SK-N-SH (cell line): ENCODE data around the gene PALLD. TPM values are rescaled to one million over a fixed set of nuclear protein-coding genes. Genes with fewer than 3 reads are reported as not detected.

ENCODE experiments used
- CTCF ChIA-PET: fragments of 300-600, 350-600 bp; formaldehyde crosslinking; extraction: SDS; loops from one replicate; lab custom pipeline; 2021; lab: Yijun Ruan, JAX
- POLR2A ChIA-PET: fragments of 350-600 bp; sonication (Branson Sonifier 250); formaldehyde crosslinking; extraction: SDS; loops from one replicate; lab custom pipeline; 2020; ENCODE audit warnings: antibody characterized with exemption, inconsistent platforms; lab: Yijun Ruan, JAX
- DNase-seq: peaks from one replicate; pipeline ENCODE4 v3.0.0; 2012
- H2AFZ ChIP-seq: fragments of 200-600 bp; sonication (generic); 2 replicates; pipeline ENCODE4 v1.8.1; 2016; ENCODE audit warnings: antibody characterized with exemption, mild to moderate bottlenecking, low read depth
- H3F3A ChIP-seq: fragments of 200-600 bp; sonication (generic); replicated peaks from 2 replicates; pipeline ENCODE3; 2016; ENCODE audit warnings: antibody characterized with exemption, mild to moderate bottlenecking; ENCODE audit not compliant: insufficient read depth
- H3K27ac ChIP-seq, 2 experiments: fragments of 200-500 bp in 1 of 2; fragments of 200-600 bp in 1 of 2; sonication (Bioruptor generic) in 1 of 2; sonication (generic), shearing (Covaris generic) in 1 of 2; 2 replicates each; pipeline versions ENCODE4 v1.5.1 to v1.6.1; 2014 to 2016; ENCODE audit warnings: low read depth in 2 of 2, inconsistent platforms in 1 of 2, low read length in 1 of 2, mild to moderate bottlenecking in 1 of 2, mixed read lengths in 1 of 2
- H3K27me3 ChIP-seq: fragments of 200-600 bp; sonication (generic), shearing (Covaris generic); 2 replicates; pipeline ENCODE4 v1.6.1; 2016; ENCODE audit warnings: mixed run types; ENCODE audit not compliant: insufficient read depth
- H3K36me3 ChIP-seq, 2 experiments: fragments of 200-500 bp in 1 of 2; fragments of 200-600 bp in 1 of 2; sonication (Bioruptor generic) in 1 of 2; sonication (generic) in 1 of 2; replicated peaks in 1 of 2; 2 replicates each; pipeline versions ENCODE3 to v1.5.1; 2014 to 2016; ENCODE audit warnings: low read length in 1 of 2, mild to moderate bottlenecking in 1 of 2; ENCODE audit not compliant: insufficient read depth in 2 of 2, control insufficient read depth in 1 of 2
- H3K4me1 ChIP-seq, 2 experiments: fragments of 200-500 bp in 1 of 2; fragments of 200-600 bp in 1 of 2; sonication (Bioruptor generic) in 1 of 2; sonication (generic), shearing (Covaris generic) in 1 of 2; 2 replicates each; pipeline versions ENCODE4 v1.5.1 to v1.6.1; 2014 to 2016; ENCODE audit warnings: low read depth in 1 of 2, low read length in 1 of 2, mixed run types in 1 of 2; ENCODE audit not compliant: insufficient read depth in 2 of 2, control insufficient read depth in 1 of 2
- H3K4me2 ChIP-seq: fragments of 200-600 bp; sonication (generic), shearing (Covaris generic); 2 replicates; pipeline ENCODE4 v1.6.1; 2017; ENCODE audit warnings: mixed run types
- H3K4me3 ChIP-seq, 2 experiments: fragments of 200-500 bp in 1 of 2; fragments of 200-600 bp in 1 of 2; sonication (Bioruptor generic) in 1 of 2; sonication (generic), shearing (Covaris generic) in 1 of 2; 2 replicates each; pipeline versions ENCODE4 v1.5.1 to v1.8.1; 2014 to 2016; ENCODE audit warnings: low read depth in 2 of 2, inconsistent platforms in 1 of 2, low read length in 1 of 2, mild to moderate bottlenecking in 1 of 2, mixed read lengths in 1 of 2, moderate library complexity in 1 of 2
- H3K79me2 ChIP-seq: fragments of 200-600 bp; sonication (generic); 2 replicates; pipeline ENCODE4 v1.8.1; 2017; ENCODE audit warnings: mild to moderate bottlenecking; ENCODE audit not compliant: insufficient read depth
- H3K9ac ChIP-seq: fragments of 200-600 bp; sonication (generic); 2 replicates; pipeline ENCODE4 v1.6.1; 2017; ENCODE audit warnings: mixed run types
- H3K9me2 ChIP-seq: fragments of 200-600 bp; sonication (generic); 2 replicates; pipeline ENCODE4 v1.6.1; 2017; ENCODE audit warnings: mixed run types
- H3K9me3 ChIP-seq: fragments of 200-600 bp; sonication (generic); 2 replicates; pipeline ENCODE4 v1.6.1; 2017; ENCODE audit warnings: mixed run types, mild to moderate bottlenecking, moderate library complexity
- H4K20me1 ChIP-seq: fragments of 200-600 bp; sonication (generic); 2 replicates; pipeline ENCODE4 v1.6.1; 2017; ENCODE audit warnings: mild to moderate bottlenecking, mixed run types; ENCODE audit not compliant: insufficient read depth
- CHD2 ChIP-seq: fragments of 150-350 bp; IDR thresholded peaks from 2 replicates; pipeline ENCODE4 v1.6.1; 2018; ENCODE audit warnings: low read length; ENCODE audit not compliant: partially characterized antibody
- EP300 ChIP-seq, 2 experiments: IDR thresholded peaks; 2 replicates each; pipeline versions ENCODE4 v1.4.0 to v1.6.1; 2012; ENCODE audit warnings: borderline replicate concordance in 1 of 2, low read depth in 1 of 2, low read length in 1 of 2
- EZH2phosphoT487 ChIP-seq: fragments of 200-600 bp; sonication (generic); IDR thresholded peaks from 2 replicates; pipeline ENCODE4 v1.6.1; 2017; ENCODE audit warnings: low read depth, mixed run types, mild to moderate bottlenecking, antibody characterized with exemption, moderate library complexity, borderline replicate concordance
- FOXM1 ChIP-seq: IDR thresholded peaks from 2 replicates; pipeline ENCODE4 v1.4.0; 2012; ENCODE audit warnings: low read depth, mild to moderate bottlenecking
- GABPA ChIP-seq: IDR thresholded peaks from 2 replicates; pipeline ENCODE4 v1.4.0; 2012; ENCODE audit warnings: low read depth, mild to moderate bottlenecking
- JUND ChIP-seq: IDR thresholded peaks from 2 replicates; pipeline ENCODE4 v1.4.0; 2012
- NFIC ChIP-seq: IDR thresholded peaks from 2 replicates; pipeline ENCODE4 v1.4.0; 2012; ENCODE audit warnings: borderline replicate concordance
- NRF1 ChIP-seq: IDR thresholded peaks from 2 replicates; pipeline ENCODE4 v1.6.1; 2012; ENCODE audit warnings: low read depth, mild to moderate bottlenecking, low read length
- POLR2AphosphoS5 ChIP-seq: IDR thresholded peaks from 2 replicates; pipeline ENCODE4 v1.6.1; 2012; ENCODE audit warnings: low read depth, low read length
- RCOR1 ChIP-seq: fragments of 150-350 bp; IDR thresholded peaks from 2 replicates; pipeline ENCODE4 v1.6.1; 2017; ENCODE audit warnings: antibody characterized with exemption, low read length
- RXRA ChIP-seq: IDR thresholded peaks from 2 replicates; pipeline ENCODE4 v1.4.0; 2012; ENCODE audit warnings: low read depth, mild to moderate bottlenecking, borderline replicate concordance
- TAF1 ChIP-seq: IDR thresholded peaks from 2 replicates; pipeline ENCODE4 v1.6.1; 2012; ENCODE audit warnings: low read depth, mild to moderate bottlenecking, low read length, moderate library complexity, borderline replicate concordance
- TCF12 ChIP-seq: IDR thresholded peaks from 2 replicates; pipeline ENCODE4 v1.4.0; 2012
- TEAD4 ChIP-seq: IDR thresholded peaks from 2 replicates; pipeline ENCODE4 v1.4.0; 2012; ENCODE audit warnings: mild to moderate bottlenecking, borderline replicate concordance; ENCODE audit not compliant: insufficient read depth
- USF2 ChIP-seq: fragments of 150-350 bp; IDR thresholded peaks from 2 replicates; pipeline ENCODE4 v1.6.1; 2017; ENCODE audit warnings: antibody characterized with exemption, low read length, low read depth, borderline replicate concordance
- YY1 ChIP-seq: IDR thresholded peaks from 2 replicates; pipeline ENCODE4 v1.4.0; 2012; ENCODE audit warnings: low read depth, mild to moderate bottlenecking
- WGBS: methylation state at CpG from one replicate; pipeline ENCODE4 v1.1.6; 2017; ENCODE audit warnings: low lambda C conversion rate; 5-methylcytosine and 5-hydroxymethylcytosine counted together
- polyA plus RNA-seq, 3 experiments: library from polyadenylated mRNA; depleted of rRNA; stranded (reverse); fragments of >200 nt; gene quantifications; 2 replicates each; pipeline ENCODE4 v1.2.3, GENCODE V29; 2012
- TF ChIP-seq, protein P1 (sequence below): IDR thresholded peaks from 2 replicates; pipeline ENCODE4 v1.4.0; 2012; ENCODE audit warnings: low read depth
- TF ChIP-seq, protein P2 (sequence below): IDR thresholded peaks from 2 replicates; pipeline ENCODE4; 2012

PALLD gene
- polyA plus RNA-seq, 1 of the 3 experiments (the other 2 are of a cell fraction), result 33.0 TPM

- no peak for TF ChIP-seq GABPA
- TF ChIP-seq, all 33 proteins: peak for 0
- H3K27me3 ChIP-seq, result no peaks in the 10 kb centered on the region
- H4K20me1 ChIP-seq, result no peaks in the 10 kb centered on the region
- ChIA-PET CTCF (no interaction called here), POLR2A (no interaction called here)
- no peaks in the 10 kb centered on the region for H3K36me3 ChIP-seq
- H3K9me2 ChIP-seq, result no peaks in the 10 kb centered on the region
- no peak overlapping the region for H2AFZ ChIP-seq
- H3K4me1 ChIP-seq, result peaks cover 3 to 62% of the 10 kb centered on the region in 2 experiments
- no peak overlapping the region for H3K4me2 ChIP-seq
- no peaks in the 10 kb centered on the region for H3K9me3 ChIP-seq
- H3K27ac ChIP-seq, result no peak overlapping the region
- WGBS, result 93% methylated on average over 4 of the region's 4 CpGs
- DNase-seq, result no peak
- H3K9ac ChIP-seq, result no peak overlapping the region
- no peak overlapping the region for H3K4me3 ChIP-seq
- no peaks in the 10 kb centered on the region for H3K79me2 ChIP-seq
- peaks cover 44% of the 10 kb centered on the region for H3F3A ChIP-seq
Measured at GRCh38 chr4:168609369-168609768, 112.5 kb downstream of the PALLD start.

GRCh38 chr4:168610911-168611530, 114.2 kb downstream of the PALLD start:
- Histone ChIP-seq H4K20me1 (no peaks in the 10 kb centered on the region), H3K4me3 (no peak overlapping the region), H3K79me2 (no peaks in the 10 kb centered on the region), H3K9me3 (no peaks in the 10 kb centered on the region), H2AFZ (no peak overlapping the region), H3K27ac (no peak overlapping the region), H3F3A (peaks cover 47% of the 10 kb centered on the region), H3K36me3 (no peaks in the 10 kb centered on the region), H3K4me1 (peaks cover 0 to 66% of the 10 kb centered on the region in 2 experiments), H3K9ac (no peak overlapping the region), H3K4me2 (no peak overlapping the region), H3K27me3 (no peaks in the 10 kb centered on the region), H3K9me2 (no peaks in the 10 kb centered on the region)
- ChIA-PET CTCF (interaction anchor here (0.6 to 0.7 kb wide), 4 partner anchors 26 to 1114 kb away, joined by 3 read pairs; no protein-coding TSS in a partner anchor), POLR2A (no interaction called here)
- 86% methylated on average over 6 of the region's 6 CpGs for WGBS
- DNase-seq, result no peak
- TF ChIP-seq RCOR1 (no peak), TAF1 (no peak), CHD2 (no peak), NFIC (peak; percentile 19; the same call in 1 of the 2 replicates), POLR2AphosphoS5 (no peak)
- TF ChIP-seq, protein P1, sequence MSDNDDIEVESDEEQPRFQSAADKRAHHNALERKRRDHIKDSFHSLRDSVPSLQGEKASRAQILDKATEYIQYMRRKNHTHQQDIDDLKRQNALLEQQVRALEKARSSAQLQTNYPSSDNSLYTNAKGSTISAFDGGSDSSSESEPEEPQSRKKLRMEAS, result no peak

DNA sequence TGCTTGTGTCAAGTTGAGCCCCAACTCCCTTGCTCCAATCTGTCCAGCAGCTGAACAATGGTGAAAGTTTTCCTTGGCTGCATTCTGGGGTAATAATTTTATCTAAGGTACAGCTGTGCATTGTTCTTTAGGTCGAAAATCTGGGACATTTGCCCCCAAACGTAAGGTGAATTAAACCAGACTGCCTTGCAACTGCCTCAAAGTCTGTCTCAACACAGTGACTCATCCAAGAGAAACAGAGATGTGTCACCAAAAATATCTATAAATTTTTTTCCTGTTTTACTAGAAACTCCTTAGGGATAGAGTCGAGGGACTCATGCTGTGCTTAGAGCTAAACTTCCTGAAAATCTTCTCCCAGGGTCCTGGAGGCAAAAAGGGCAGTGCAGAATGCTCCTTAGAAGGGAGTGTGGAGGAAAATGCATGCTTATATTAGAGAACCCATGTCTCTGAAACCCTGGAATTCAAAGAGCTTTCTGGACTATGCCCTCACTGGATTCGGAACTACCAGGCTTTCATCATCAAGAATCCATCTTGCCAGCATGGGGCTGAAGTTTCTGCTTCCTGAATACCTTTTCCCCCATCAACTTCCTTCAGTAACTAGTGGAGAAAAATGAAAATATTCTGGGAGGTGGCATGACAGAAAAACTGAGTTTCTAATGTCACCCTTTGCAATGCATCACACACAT, 115.7 kb downstream of the PALLD start:
- DNase-seq, result no peak
- no peaks in the 10 kb centered on the region for H3K27me3 ChIP-seq
- peak overlapping the region in 1 of 2 experiments; percentile 16; a peak in 1 of 4 replicates for H3K4me3 ChIP-seq
- ChIA-PET POLR2A (no interaction called here), CTCF (no interaction called here)
- 0 out of 2 replicates have a peak overlapping the region, but pooled peaks have one; percentile 38 for H2AFZ ChIP-seq
- peaks cover 53% of the 10 kb centered on the region for H3F3A ChIP-seq
- H3K9ac ChIP-seq, result peak overlapping the region; percentile 23; the same call in 1 of the 2 replicates
- no peaks in the 10 kb centered on the region for H3K9me2 ChIP-seq
- H4K20me1 ChIP-seq, result no peaks in the 10 kb centered on the region
- peaks cover 0 to 67% of the 10 kb centered on the region in 2 experiments for H3K4me1 ChIP-seq
- no peaks in the 10 kb centered on the region for H3K36me3 ChIP-seq
- H3K4me2 ChIP-seq, result peak overlapping the region; percentile 67
- no peaks in the 10 kb centered on the region for H3K79me2 ChIP-seq
- H3K27ac ChIP-seq, result peak overlapping the region; percentile 22 to 73
- WGBS, result 13% methylated on average over 4 of the region's 4 CpGs
- H3K9me3 ChIP-seq, result no peaks in the 10 kb centered on the region
- TF ChIP-seq, protein P1, result peak; percentile 51; the same call in 1 of the 2 replicates
- TF ChIP-seq NRF1 (no peak), USF2 (no peak), GABPA (no peak), FOXM1 (peak; percentile 17; the same call in 1 of the 2 replicates), NFIC (peak; percentile 80; the same call in 1 of the 2 replicates), TEAD4 (no peak), YY1 (no peak), JUND (peak; percentile 93), EP300 (IDR thresholded peaks at IDR 0.05; ENCODE audit: borderline replicate concordance in 1 of 2, low read depth in 1 of 2, low read length in 1 of 2) (peak; percentile 11 to 85; a peak in 3 of 4 replicates), EZH2phosphoT487 (no peak), TCF12 (peak; percentile 97), RXRA (peak; percentile 62; the same call in 1 of the 2 replicates), CHD2 (no peak)
- TF ChIP-seq, protein P2, sequence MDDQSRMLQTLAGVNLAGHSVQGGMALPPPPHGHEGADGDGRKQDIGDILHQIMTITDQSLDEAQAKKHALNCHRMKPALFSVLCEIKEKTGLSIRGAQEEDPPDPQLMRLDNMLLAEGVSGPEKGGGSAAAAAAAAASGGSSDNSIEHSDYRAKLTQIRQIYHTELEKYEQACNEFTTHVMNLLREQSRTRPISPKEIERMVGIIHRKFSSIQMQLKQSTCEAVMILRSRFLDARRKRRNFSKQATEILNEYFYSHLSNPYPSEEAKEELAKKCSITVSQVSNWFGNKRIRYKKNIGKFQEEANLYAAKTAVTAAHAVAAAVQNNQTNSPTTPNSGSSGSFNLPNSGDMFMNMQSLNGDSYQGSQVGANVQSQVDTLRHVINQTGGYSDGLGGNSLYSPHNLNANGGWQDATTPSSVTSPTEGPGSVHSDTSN, result peak; percentile 90
